GM21423 (cell line): ENCODE measurements around the gene LOXL3.

Experiments used
- ATAC-seq: cut with Tn5 transposase; IDR thresholded peaks from one replicate; pipeline ENCODE4 v1.9.1; 2021; ENCODE audit warnings: mild to moderate bottlenecking, moderate library complexity; ENCODE audit not compliant: unreplicated experiment

LOXL3 gene

GRCh38 chr2:74511104-74511989 lies 42.4 kb downstream of the LOXL3 start:
- ATAC-seq, result no peak

- no peak for ATAC-seq
Measured at GRCh38 chr2:74510272-74510671, 43.5 kb downstream of the LOXL3 start.

- peak; percentile 8 for ATAC-seq
Measured at GRCh38 chr2:74507926-74508520, 45.7 kb downstream of the LOXL3 start.

- peak; percentile 85 for ATAC-seq
Measured at GRCh38 chr2:74507145-74507925, 46.4 kb downstream of the LOXL3 start, which contains the start of gene PCGF1. PCGF1 (minus strand) TSS chr2:74507695; CDS start chr2:74507668, 27 bp downstream.

GRCh38 chr2:74505448-74506246 lies 48.1 kb downstream of the LOXL3 start:
- no peak for ATAC-seq

GRCh38 chr2:74504591-74504990 lies 49.2 kb downstream of the LOXL3 start:
- no peak for ATAC-seq

- ATAC-seq, result no peak
Measured at GRCh38 chr2:74503506-74504475, 50.0 kb downstream of the LOXL3 start.

GRCh38 chr2:74502720-74503505 lies 50.8 kb downstream of the LOXL3 start:
- peak; percentile 38 for ATAC-seq

- ATAC-seq, result no peak
Measured at GRCh38 chr2:74502147-74502719, 51.5 kb downstream of the LOXL3 start.

- no peak for ATAC-seq
Measured at GRCh38 chr2:74501335-74502071, 52.2 kb downstream of the LOXL3 start.

- no peak for ATAC-seq
Measured at GRCh38 chr2:74500578-74500946, 53.2 kb downstream of the LOXL3 start.

GRCh38 chr2:74499940-74500577 lies 53.7 kb downstream of the LOXL3 start:
- no peak for ATAC-seq

GRCh38 chr2:74499267-74499939 lies 54.3 kb downstream of the LOXL3 start, which contains the start of gene LBX2:
LBX2 (minus strand) TSS chr2:74499603; CDS start chr2:74499537, 66 bp downstream.
- ATAC-seq, result no peak

- no peak for ATAC-seq
Measured at GRCh38 chr2:74498500-74499266, 55.1 kb downstream of the LOXL3 start.

GRCh38 chr2:74497777-74498499 lies 55.8 kb downstream of the LOXL3 start:
- no peak for ATAC-seq
